Activated CD4-positive, alpha-beta T cell treated with anti-CD3 and anti-CD28 coated beads, Interleukin-2, amount 50 U/mL, for 48 hours (primary cell): ENCODE measurements around the gene RAX.

Experiments
- DNase-seq, 2 experiments: peaks; one replicate each; pipeline ENCODE4 v3.0.0-alpha.2; 2020

Gene RAX

DNA sequence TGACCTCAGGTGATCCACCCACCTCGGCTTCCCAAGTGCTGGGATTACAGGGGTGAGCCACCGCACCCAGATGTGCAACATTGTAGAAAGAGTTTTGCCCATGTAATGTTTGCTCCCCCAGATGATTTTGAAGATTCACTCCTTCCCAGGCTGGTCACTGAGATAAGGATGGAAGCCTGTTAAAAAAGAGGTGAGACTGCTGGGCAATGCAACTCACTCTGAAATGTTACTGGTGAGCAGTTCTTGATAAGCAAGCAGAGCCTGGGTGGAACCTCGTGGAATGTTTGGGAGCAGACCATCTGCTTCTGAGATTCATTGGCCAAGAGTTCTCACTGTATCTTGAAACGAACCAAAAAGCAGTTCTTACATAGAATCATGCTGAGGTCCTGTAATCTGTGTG is 33.6 kb downstream of the RAX start:
- no peak for DNase-seq

GRCh38 chr18:59238385-59238784 is 34.9 kb downstream of the RAX start:
- no peak for DNase-seq

DNA sequence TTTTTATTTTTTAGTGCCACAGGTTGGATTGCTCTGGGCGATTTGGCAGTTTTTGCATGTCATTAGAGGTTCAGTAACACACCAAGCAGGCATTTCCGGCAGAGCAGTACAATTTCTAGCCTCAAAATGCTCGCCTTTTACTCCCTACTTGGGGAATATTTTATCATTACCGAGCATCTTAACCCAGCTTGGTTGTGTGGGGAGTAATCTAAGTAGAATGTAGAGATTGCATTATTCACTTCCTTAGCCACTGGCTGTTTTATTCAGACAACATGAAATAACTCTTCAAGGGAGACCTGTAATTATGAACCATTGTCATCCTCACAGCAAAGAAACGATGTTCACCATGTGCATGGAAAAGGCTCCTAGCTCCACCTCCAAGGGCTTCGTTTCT is 40.2 kb downstream of the RAX start:
- DNase-seq = no peak

DNA sequence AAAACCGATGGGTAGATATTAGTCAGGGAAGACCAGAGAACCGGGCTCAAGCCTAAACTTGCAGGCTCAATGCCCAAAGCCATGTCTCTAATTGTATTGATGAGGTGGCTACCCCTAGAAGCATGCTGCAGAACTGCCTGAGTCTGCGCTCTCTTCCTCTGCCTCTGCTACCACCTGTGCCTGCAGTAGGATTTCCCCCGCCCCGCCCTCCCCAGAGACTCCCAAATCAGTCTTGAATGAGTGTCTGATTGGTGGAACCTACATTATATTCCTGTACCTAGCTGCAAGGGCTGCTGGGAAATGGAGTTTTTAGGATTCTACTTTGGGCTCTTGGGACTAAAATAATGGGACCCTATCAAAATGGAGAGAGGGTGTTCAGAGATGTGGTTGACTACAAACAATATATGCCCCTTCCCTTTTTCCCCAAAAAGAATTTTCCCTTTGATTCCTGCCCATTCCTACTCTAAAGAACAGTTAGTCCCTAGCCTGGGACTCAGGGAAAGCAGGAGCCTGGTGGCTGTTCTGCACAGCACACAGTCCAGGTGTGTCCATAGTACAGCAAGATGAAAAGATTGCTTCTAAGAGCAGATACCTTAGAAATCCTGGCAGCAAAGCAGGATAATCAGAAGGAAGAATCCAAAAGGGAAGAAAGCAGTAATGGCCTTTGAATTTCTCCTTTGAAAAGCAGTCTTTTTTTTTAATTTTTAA is 40.8 kb downstream of the RAX start:
- no peak for DNase-seq

DNA sequence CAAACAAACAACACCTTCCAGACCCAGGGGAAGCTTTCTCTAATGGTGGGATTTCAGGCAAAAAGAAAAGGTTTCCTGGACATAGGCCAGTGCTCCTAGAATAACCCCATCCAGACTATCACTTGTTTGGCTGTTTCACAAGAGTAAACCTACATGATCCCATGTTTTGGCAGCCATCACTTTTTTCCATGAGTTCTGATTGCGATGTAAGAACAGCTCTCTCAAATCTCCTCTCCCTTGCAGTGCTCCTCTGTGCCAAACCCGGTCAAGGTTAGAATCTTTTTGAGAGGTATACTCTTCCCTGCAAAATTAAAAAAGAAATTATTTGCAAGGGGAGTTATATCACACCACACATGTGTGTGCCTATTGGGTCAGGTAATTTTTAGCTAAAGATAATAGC is 41.4 kb downstream of the RAX start:
- DNase-seq = no peak

GRCh38 chr18:59231114-59231513 is 42.1 kb downstream of the RAX start:
- no peak for DNase-seq

- peak in 1 of 2 experiments; percentile 4 for DNase-seq
These were observed 43.4 kb downstream of the RAX start for GRCh38 chr18:59229701-59230443.

DNA sequence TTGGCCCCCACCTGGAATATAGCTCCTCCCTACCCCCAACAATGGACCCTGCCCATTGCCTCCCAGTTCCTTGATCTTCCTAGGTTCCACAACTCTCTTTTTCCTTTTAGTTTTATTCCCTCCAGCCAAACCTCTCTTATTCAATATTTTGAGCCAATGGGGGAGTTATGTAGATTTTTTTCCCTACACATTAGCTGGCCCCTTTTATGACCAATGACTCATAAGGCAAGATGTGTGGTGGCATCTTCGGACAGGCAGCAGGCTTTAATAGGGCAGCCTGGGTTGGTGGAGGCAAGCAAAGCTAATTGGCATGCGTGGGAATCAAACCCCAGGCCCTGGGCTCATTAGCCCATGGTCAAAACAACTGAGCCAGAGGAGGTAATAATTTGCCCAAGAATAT is 44.1 kb downstream of the RAX start:
- DNase-seq = no peak

DNA sequence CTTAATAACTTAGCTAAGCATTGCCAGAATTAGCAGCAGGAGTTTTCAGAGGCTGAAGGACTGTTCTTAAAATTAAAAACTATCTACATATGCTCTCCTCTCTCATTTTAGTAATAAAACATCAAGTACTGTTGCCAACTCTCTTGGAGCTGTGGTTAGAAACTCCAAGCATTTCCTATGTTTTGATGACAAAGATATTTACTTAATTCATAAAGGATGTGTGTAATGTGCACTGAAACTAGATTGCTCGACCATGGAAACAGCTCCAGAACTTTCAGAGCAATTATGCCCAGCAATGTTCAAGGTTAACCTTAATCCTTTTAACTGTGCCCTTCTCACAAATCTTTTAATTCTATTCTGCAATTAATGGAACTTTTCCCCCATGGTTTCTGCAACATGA is 44.9 kb downstream of the RAX start:
- DNase-seq = no peak

DNA sequence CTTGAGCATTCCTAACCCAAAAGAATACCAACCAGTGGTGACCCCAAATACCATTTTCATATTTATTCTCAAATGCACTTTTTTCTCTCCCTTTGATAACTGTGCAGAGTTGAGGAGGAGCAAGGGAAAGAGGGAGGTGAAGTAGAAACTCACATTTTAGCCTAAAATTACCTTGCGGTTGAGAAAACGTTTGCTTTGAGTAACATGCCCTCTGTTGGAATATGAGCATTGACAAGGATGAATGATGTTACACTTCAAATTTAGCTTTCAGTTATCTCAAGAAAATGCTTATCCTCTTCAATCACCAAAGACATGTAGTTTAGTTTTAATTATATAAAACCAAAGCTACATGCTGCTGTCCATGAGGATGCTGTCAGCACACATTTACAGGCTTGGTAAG is 50.9 kb downstream of the RAX start:
- no peak for DNase-seq

DNA sequence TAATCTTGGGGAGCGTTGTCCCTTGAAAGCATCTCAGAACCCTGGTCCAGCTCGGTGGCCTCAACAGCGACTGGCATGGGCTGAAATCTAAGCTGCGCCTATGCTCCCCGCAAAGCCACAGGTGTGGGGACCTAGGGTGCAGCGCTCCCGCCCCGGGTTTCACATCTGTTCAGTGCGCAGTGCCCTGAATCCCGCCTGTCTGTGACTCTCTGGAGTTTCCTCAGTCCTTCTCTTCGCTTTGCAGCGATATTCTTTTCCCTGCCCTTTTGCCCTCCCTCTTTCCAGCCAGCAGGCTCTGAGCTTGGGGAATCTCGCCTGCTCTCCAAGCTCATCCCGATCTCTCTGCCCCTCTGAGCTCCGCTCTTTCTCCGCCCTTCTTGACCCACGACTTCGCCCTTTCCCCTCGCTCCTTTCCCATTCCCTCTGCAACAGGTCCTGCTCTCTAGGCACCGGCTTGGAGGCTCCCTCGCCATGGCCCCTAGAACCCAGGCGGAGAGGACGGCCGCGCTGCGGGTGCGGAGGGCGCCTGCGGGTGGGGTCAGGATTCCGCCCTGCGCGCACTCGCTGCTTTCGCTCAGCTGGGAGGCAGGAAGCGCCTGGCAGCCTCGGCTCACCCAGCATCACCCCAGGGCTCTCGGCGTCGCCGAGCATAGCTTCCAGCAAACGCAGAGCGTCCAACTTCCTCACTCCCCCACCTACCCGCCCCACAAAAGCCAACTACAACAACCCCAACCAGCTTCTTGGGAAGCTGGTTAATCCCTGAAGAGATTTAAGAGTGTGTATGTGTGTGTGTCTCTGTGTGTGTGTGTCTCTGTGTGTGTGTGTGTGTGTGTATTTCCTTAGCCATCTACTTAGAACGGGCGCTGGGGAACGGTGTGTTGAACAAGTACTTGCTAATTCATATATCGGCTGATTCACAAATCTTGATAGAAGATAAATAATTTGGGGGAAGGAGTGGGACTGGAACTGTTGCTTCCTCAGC is 52.2 kb downstream of the RAX start:
- DNase-seq = no peak

- no peak for DNase-seq
These were observed 53.0 kb downstream of the RAX start for GRCh38 chr18:59220164-59220783.

DNA sequence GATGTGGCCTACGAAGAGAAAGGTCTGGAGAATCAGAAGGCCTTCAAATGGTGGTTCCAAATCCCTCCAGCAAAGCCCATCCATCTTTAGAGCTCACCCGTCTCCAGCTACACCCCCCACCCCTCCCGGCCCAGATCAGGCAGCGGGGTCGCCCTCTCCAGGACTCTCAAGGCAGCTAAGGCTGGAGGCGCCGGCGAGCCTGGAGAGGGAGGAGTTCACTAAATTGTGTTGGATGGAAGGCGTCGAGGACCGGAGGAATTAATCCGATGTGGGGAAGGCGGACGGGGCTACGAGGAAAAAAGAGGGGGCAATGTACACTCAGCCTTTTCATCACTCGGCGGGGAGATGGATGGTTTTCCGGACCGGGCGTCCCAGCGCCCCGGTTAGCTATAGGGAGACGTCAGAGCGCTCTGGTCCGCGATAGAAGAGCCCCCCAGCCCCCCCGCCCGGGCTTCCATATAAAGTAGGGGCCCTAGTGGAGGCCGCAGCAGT is 53.5 kb downstream of the RAX start, which contains the start of gene GRP:
Gene GRP (plus strand): TSS at position 487 of the 492 bp plus-strand sequence. CDS start 108 bp downstream, outside the sequence.
- no peak for DNase-seq

- DNase-seq = no peak
These were observed 55.2 kb downstream of the RAX start for GRCh38 chr18:59218018-59218417.
